ELR (cell line): ENCODE data around the gene MNT.

ENCODE experiments used
- DNase-seq: peaks from one replicate; pipeline ENCODE4 v3.0.0-alpha.2; 2015; ENCODE audit warnings: low read depth

The MNT gene

GRCh38 chr17:2362881-2363280, 38.0 kb downstream of the MNT start:
- no peak for DNase-seq

- no peak for DNase-seq
Observed at GRCh38 chr17:2362416-2362815, 38.4 kb downstream of the MNT start.

- DNase-seq, result no peak
Observed at GRCh38 chr17:2362016-2362415, 38.8 kb downstream of the MNT start.

GRCh38 chr17:2361010-2361760, 39.7 kb downstream of the MNT start:
- no peak for DNase-seq

GRCh38 chr17:2357931-2358434, 42.9 kb downstream of the MNT start:
- no peak for DNase-seq

GRCh38 chr17:2357237-2357636, 43.6 kb downstream of the MNT start:
- no peak for DNase-seq

- DNase-seq, result no peak
Observed at GRCh38 chr17:2354311-2354710, 46.5 kb downstream of the MNT start.

GRCh38 chr17:2351269-2351668, 49.6 kb downstream of the MNT start:
- DNase-seq, result no peak

- DNase-seq, result peak; percentile 59
Observed at GRCh38 chr17:2347805-2348685, 52.8 kb downstream of the MNT start.

- DNase-seq, result no peak
Observed at GRCh38 chr17:2346475-2346874, 54.4 kb downstream of the MNT start.

- DNase-seq, result no peak
Observed at GRCh38 chr17:2344528-2344927, 56.3 kb downstream of the MNT start.

- no peak for DNase-seq
Observed at GRCh38 chr17:2343421-2343820, 57.4 kb downstream of the MNT start.

- DNase-seq, result no peak
Observed at GRCh38 chr17:2338315-2338657, 62.6 kb downstream of the MNT start.

GRCh38 chr17:2337544-2338314, 63.1 kb downstream of the MNT start:
- peak; percentile 71 for DNase-seq

- peak; percentile 62 for DNase-seq
Observed at GRCh38 chr17:2336852-2337543, 63.9 kb downstream of the MNT start, which contains the start of gene SGSM2. Gene SGSM2 (plus strand): TSS chr17:2337501. CDS start chr17:2337689, 188 bp downstream.

- peak; percentile 96 for DNase-seq
Observed at GRCh38 chr17:2336215-2336851, 64.5 kb downstream of the MNT start, which contains the start of gene TSR1. Gene TSR1 (minus strand): TSS chr17:2336457. CDS start chr17:2336427, 30 bp downstream.

GRCh38 chr17:2335726-2336214, 65.1 kb downstream of the MNT start:
- DNase-seq, result peak; percentile 39
